Endothelial cell of umbilical vein (primary cell): ENCODE measurements around the gene PBX3. TPM values are rescaled to one million over a fixed set of nuclear protein-coding genes. Genes with fewer than 3 reads are reported as not detected.
A peak's percentile ranks its signal among the peaks of the same experiment; 100 is the strongest.

Source experiments
- BruUV-seq: library from RNA; stranded (reverse); fragments of 400-500 nt; replicated peaks from 2 replicates; lab custom pipeline; 2021; lab: Mats Ljungman, UMichigan
- CTCF ChIA-PET: fragments of 300-600, 350-600 bp; sonication (Branson Sonifier 250); formaldehyde crosslinking; loops from one replicate; lab custom pipeline; 2021; ENCODE audit warnings: antibody characterized with exemption, inconsistent platforms; lab: Charles Lee
- POLR2A ChIA-PET: fragments of 300-600, 350-600 bp; sonication (Branson Sonifier 250); formaldehyde crosslinking; loops from one replicate; lab custom pipeline; 2021; ENCODE audit warnings: antibody characterized with exemption, inconsistent platforms; lab: Charles Lee
- DNase-seq: peaks from one replicate; pipeline ENCODE4 v3.0.0-alpha.2; 2011; ENCODE audit warnings: low read depth, low spot score
- FAIRE-seq: peaks from 2 replicates; lab custom pipeline; 2011; peaks lifted over from hg19 to GRCh38; lab: Jason Lieb, UNC
- H2AFZ ChIP-seq: 2 replicates; pipeline ENCODE4 v1.6.0; 2012; ENCODE audit warnings: low read depth, low read length, control low read depth, inconsistent platforms
- H3K27ac ChIP-seq: 2 replicates; pipeline ENCODE4 v1.5.1; 2011; ENCODE audit warnings: low read depth, mild to moderate bottlenecking, control low read depth, low read length, moderate library complexity; ENCODE audit not compliant: insufficient read depth
- H3K27me3 ChIP-seq, 2 experiments: 2 replicates each; pipeline versions ENCODE4 v1.6.0 to v1.6.1; 2011; ENCODE audit warnings: low read length in 2 of 2, mixed read lengths in 1 of 2; ENCODE audit not compliant: control insufficient read depth in 2 of 2, insufficient read depth in 2 of 2
- H3K36me3 ChIP-seq, 2 experiments: 2 replicates in 1 of 2; 3 replicates in 1 of 2; pipeline ENCODE4 v1.5.1; 2011; ENCODE audit warnings: low read length in 2 of 2, mild to moderate bottlenecking in 1 of 2, moderate library complexity in 1 of 2; ENCODE audit not compliant: control insufficient read depth in 2 of 2, insufficient read depth in 2 of 2; ENCODE audit errors: extremely low read depth in 1 of 2
- H3K4me1 ChIP-seq: 3 replicates; pipeline ENCODE4 v1.5.1; 2011; ENCODE audit warnings: mild to moderate bottlenecking, low read length; ENCODE audit not compliant: control insufficient read depth, insufficient read depth; ENCODE audit errors: extremely low read depth
- H3K4me2 ChIP-seq: 2 replicates; pipeline ENCODE4 v1.6.1; 2011; ENCODE audit warnings: low read length, control low read depth, mixed read lengths; ENCODE audit not compliant: insufficient read depth
- H3K4me3 ChIP-seq, 3 experiments: fragments of 200-600 bp in 1 of 3; sonication (generic), shearing (Covaris generic) in 1 of 3; replicated peaks in 1 of 3; 2 replicates each; pipeline ENCODE4 v1.5.1; 2011 to 2016; ENCODE audit warnings: control low read depth in 3 of 3, low read length in 3 of 3, mild to moderate bottlenecking in 2 of 3, inconsistent platforms in 1 of 3, low read depth in 1 of 3, moderate library complexity in 1 of 3; ENCODE audit not compliant: insufficient read depth in 1 of 3
- H3K79me2 ChIP-seq: 2 replicates; pipeline ENCODE4 v1.6.0; 2012; ENCODE audit warnings: low read length, inconsistent platforms; ENCODE audit not compliant: control insufficient read depth, insufficient read depth
- H3K9ac ChIP-seq: replicated peaks from 2 replicates; pipeline ENCODE3; 2011; ENCODE audit warnings: low read length, control low read depth; ENCODE audit not compliant: insufficient read depth; ENCODE audit errors: extremely low read depth
- H3K9me1 ChIP-seq: replicated peaks from 3 replicates; pipeline ENCODE4 v1.6.0; 2011; ENCODE audit warnings: mild to moderate bottlenecking, low read length; ENCODE audit not compliant: control insufficient read depth, insufficient read depth; ENCODE audit errors: extremely low read depth
- H3K9me3 ChIP-seq: replicated peaks from 2 replicates; pipeline ENCODE4 v1.5.1; 2012; ENCODE audit warnings: low read length, inconsistent platforms; ENCODE audit not compliant: control insufficient read depth, insufficient read depth
- H4K20me1 ChIP-seq: replicated peaks from 2 replicates; pipeline ENCODE3; 2011; ENCODE audit warnings: mild to moderate bottlenecking, low read length; ENCODE audit not compliant: control insufficient read depth, insufficient read depth; ENCODE audit errors: extremely low read depth
- CTCF ChIP-seq, 2 donors: IDR thresholded peaks; 1 replicate in 1 of 2; 2 replicates in 1 of 2; pipeline ENCODE4 v1.5.1; 2011; ENCODE audit warnings: low read length in 2 of 2, mild to moderate bottlenecking in 2 of 2, moderate library complexity in 2 of 2, control low read depth in 1 of 2, inconsistent platforms in 1 of 2, low read depth in 1 of 2; ENCODE audit not compliant: insufficient read depth in 1 of 2; ENCODE audit errors: extremely low read depth in 1 of 2
- EZH2 ChIP-seq: IDR thresholded peaks from 2 replicates; pipeline ENCODE4 v1.6.1; 2012; ENCODE audit warnings: borderline replicate concordance, low read depth, mild to moderate bottlenecking, moderate library complexity, low read length, inconsistent platforms; ENCODE audit not compliant: severe bottlenecking
- FOS ChIP-seq: IDR thresholded peaks from 2 replicates; pipeline ENCODE4 v1.6.1; 2011; ENCODE audit warnings: mild to moderate bottlenecking, low read length, moderate library complexity, borderline replicate concordance; ENCODE audit not compliant: insufficient read depth
- GATA2 ChIP-seq: IDR thresholded peaks from 2 replicates; pipeline ENCODE4 v1.7.0; 2011; ENCODE audit warnings: low read depth, mild to moderate bottlenecking, moderate library complexity, mixed read lengths, low read length; ENCODE audit not compliant: insufficient read length, insufficient read depth
- JUN ChIP-seq: IDR thresholded peaks from 2 replicates; pipeline ENCODE4 v1.6.1; 2011; ENCODE audit warnings: borderline replicate concordance, low read depth; ENCODE audit not compliant: insufficient read length, insufficient read depth
- MAX ChIP-seq: IDR thresholded peaks from 2 replicates; pipeline ENCODE4 v1.6.1; 2011; ENCODE audit not compliant: insufficient read depth, insufficient read length
- MYC ChIP-seq: IDR thresholded peaks from one replicate; pipeline ENCODE4 v1.6.1; 2011; ENCODE audit warnings: mild to moderate bottlenecking, low read depth, low read length
- POLR2A ChIP-seq: IDR thresholded peaks from 2 replicates; pipeline ENCODE4 v1.6.1; 2012; ENCODE audit warnings: low read depth, mild to moderate bottlenecking, control low read depth, low read length
- POLR2AphosphoS5 ChIP-seq: IDR thresholded peaks from 2 replicates; pipeline ENCODE4 v1.6.1; 2012; ENCODE audit warnings: low read depth, mild to moderate bottlenecking, control low read depth, low read length, moderate library complexity; ENCODE audit not compliant: insufficient read depth
- dilution Hi-C: fragments of 300-500 bp; cut with MboI; formaldehyde crosslinking; loops from one replicate; pipeline ENCODE4 v1.15.0; 2019; ENCODE audit warnings: low sequenced_read_pairs; ENCODE audit not compliant: extremely low pct_ligation_motif_present
- intact Hi-C: fragments of 100-400 bp; cut with micrococcal nuclease; formaldehyde crosslinking; loops from one replicate; pipeline ENCODE4 v1.10.0; 2022
- polyA plus RNA-seq, 4 experiments: library from polyadenylated mRNA; depleted of rRNA in 3 of 4; stranded (reverse) in 3 of 4; unstranded in 1 of 4; fragments of >200 nt; gene quantifications; 2 replicates each; pipeline versions ENCODE4 v1.2.1 to v1.2.3, GENCODE V29; 2011 to 2012; ENCODE audit warnings: missing spikeins in 1 of 4
- total RNA-seq: library from RNA; stranded (reverse); gene quantifications from 2 replicates; pipeline ENCODE4 v1.2.3, GENCODE V29; 2021

Gene PBX3
- total and polyA plus RNA-seq, 2 donors (not counting 3 experiments of a cell fraction or from before 2014, with no cell fraction given) = 18.8 to 42.0 TPM

- H3K27me3 ChIP-seq = no peaks in the 10 kb centered on the region
- peak overlapping the region in 1 of 3 experiments; percentile 86 for H3K4me3 ChIP-seq
- H3K4me1 ChIP-seq = peaks cover 22% of the 10 kb centered on the region
- POLR2A ChIA-PET = no interaction called here
- H3K27ac ChIP-seq = no peak overlapping the region
- dilution Hi-C loops (no loop called here), intact Hi-C loops (no loop called here)
- no peaks in the 10 kb centered on the region for H3K9me1 ChIP-seq
- H3K4me2 ChIP-seq = peak overlapping the region; percentile 89
- H3K9ac ChIP-seq = no peak overlapping the region
- H3K9me3 ChIP-seq = no peaks in the 10 kb centered on the region
- no peak for DNase-seq
- no TSS peak for BruUV-seq
- H2AFZ ChIP-seq = no peak overlapping the region
- H3K79me2 ChIP-seq = peaks cover 44% of the 10 kb centered on the region
- H4K20me1 ChIP-seq = no peaks in the 10 kb centered on the region
- FAIRE-seq = no peak
- peaks cover 0 to 8% of the 10 kb centered on the region in 2 experiments for H3K36me3 ChIP-seq
- CTCF ChIA-PET = interaction anchor here (1.0 to 2.1 kb wide), 4 partner anchors 9 to 343 kb away, joined by 3 to 9 read pairs (median 6); no protein-coding TSS in a partner anchor
- no peak for TF ChIP-seq JUN
- TF ChIP-seq MAX = no peak
- no peak for TF ChIP-seq FOS
- TF ChIP-seq EZH2 = no peak
- no peak for TF ChIP-seq GATA2
- TF ChIP-seq CTCF (IDR thresholded peaks at IDR 0.05; ENCODE audit: extremely low read depth in 1 of 2, insufficient read depth in 1 of 2, low read depth in 1 of 2, low read length in 2 of 2) = no peak
- TF ChIP-seq POLR2A = no peak
- TF ChIP-seq MYC = no peak
- no peak for TF ChIP-seq POLR2AphosphoS5
These were observed 3.4 kb downstream of the PBX3 start for GRCh38 chr9:125750627-125751011.
